GM21390 (cell line): ENCODE data around the gene GTF2H2C_2.
"Not testable (repeated sequence)": the region's sequence is repeated elsewhere in the genome, so short reads cannot be mapped to it uniquely, and the experiment has no call there.

Experiments
- ATAC-seq: cut with Tn5 transposase; IDR thresholded peaks from one replicate; pipeline ENCODE4 v1.9.1; 2021; ENCODE audit not compliant: unreplicated experiment

GTF2H2C_2 gene

DNA sequence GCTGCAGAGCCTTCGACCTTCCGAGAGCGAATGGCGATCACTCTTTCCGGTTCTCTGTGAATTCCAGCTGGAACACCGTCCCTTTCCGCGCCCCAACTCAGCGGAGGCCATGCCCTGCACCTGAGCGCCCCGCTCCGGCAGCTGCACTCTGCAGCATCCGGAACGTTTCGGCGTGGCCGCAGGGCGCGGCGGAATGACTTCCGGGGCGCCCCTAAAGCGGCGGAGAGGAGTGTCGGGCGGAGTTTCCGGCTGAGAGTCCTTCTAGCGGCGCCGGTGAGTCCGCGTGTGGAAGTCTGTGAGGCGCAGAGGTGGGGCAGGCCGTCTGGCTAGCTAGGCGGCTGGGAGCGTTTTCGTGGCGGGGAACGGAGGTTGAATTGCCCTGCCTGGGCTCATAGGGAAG is at the start of gene GTF2H2C_2:
TSS of gene GTF2H2C_2 (plus strand) at position 252 of the 400 bp plus-strand sequence.
- peak; percentile 98 for ATAC-seq

DNA sequence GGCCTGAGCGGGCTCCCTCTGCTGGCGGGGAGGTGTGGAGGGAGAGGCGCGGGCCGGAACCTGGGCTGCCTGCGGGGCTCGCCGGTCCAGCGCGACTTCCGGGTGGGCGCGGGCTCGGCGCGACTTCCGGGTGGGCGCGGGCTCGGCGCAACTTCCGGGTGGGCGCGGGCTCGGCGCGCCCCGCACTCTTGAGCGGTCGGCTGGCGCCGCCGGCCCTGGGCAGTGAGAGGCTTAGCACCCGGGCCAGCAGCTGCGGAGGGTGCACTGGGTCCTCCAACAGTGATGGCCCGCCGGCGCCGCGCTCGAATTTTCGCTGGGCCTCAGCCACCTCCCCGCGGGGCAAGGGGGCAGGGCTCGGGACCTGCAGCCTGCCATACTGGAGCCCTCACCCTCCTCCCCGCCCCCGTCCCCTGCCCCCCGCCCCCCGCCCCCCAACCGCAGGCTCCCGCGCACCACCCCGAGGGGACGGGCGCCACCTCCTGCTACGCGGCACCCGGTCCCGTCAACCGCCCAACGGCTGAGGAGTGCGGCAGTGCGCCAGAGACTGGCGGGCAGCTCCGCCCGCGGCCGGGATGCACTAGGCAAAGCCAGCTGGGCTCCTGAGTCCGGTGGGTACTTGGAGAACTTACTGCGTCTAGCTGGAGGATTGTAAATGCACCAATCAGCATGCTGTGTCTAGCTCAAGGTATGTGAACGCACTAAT is 14.0 kb upstream of the GTF2H2C_2 start:
- ATAC-seq: not testable (repeated sequence)

DNA sequence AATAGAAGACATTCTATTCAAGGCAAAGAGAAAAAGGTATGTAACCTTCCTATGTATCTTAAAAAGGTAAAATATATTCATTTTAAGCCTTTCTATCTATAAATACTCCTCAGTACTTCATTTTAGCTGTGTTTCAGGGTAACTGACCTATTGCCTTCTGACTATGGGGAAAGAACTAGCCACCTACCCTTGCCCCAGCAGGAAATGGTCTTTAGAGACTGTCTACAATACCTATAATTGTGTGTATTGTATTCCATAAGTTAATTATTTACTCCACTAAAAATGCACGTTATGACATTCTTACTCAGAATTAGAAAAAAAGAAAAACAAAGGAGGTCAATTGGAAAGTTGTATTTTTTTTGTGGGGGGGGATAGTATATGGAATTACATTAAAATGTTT is 6.2 kb downstream of the GTF2H2C_2 start:
- not testable (repeated sequence) for ATAC-seq

DNA sequence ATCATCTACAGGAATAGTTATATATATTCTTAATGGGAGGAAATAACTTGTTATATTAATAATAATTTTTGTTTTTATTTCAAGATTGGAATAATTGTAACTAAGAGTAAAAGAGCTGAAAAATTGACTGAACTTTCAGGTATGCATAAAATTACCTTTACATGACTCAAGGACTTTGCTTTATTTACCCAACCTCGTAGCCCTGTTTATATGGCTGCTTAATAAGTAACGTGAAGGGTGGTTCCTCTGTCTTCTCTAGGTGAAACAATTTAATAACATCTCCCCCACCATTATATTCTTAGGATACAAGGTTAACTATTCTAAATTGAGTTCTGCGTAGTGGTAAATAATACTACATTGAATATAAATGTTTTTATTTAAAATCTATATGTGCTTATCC is 8.0 kb downstream of the GTF2H2C_2 start:
- not testable (repeated sequence) for ATAC-seq

DNA sequence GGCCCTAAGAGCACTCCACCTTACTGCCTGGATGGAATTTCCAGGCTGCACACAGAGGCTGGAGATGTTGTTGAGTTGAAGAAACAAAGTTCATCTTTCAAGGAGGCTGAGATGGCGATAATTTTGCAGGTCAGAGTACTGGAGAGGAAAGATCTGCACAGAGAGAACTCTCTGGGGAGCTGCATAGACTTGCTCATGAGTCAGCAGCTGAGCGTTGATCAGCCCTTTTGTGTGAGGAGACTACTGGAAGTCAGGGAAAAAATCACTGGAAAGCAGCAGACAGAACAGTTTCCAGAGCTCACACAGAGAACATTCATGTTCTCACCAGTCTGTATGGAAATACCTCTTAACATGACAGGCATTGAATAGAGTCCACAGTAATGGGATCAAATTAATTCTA is 23.4 kb downstream of the GTF2H2C_2 start:
- ATAC-seq: not testable (repeated sequence)

DNA sequence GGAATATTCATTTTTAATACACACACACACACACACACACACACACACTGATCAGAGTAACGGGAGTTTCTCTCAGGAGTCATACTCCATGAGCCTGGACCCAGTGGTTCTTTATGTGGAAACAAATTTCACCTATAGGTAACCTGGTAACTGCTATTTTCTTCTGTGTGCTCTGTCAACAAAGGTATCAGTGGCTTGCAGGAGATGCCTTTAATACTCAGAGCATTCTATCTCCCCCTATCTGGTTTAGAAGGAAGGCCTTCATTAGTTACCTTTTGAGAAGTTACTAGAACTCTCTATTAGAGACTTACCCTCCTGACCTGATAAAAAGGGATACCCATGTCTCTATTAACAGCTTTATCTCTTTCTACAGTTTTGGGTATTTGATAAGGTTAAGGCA is 34.4 kb downstream of the GTF2H2C_2 start:
- not testable (repeated sequence) for ATAC-seq

DNA sequence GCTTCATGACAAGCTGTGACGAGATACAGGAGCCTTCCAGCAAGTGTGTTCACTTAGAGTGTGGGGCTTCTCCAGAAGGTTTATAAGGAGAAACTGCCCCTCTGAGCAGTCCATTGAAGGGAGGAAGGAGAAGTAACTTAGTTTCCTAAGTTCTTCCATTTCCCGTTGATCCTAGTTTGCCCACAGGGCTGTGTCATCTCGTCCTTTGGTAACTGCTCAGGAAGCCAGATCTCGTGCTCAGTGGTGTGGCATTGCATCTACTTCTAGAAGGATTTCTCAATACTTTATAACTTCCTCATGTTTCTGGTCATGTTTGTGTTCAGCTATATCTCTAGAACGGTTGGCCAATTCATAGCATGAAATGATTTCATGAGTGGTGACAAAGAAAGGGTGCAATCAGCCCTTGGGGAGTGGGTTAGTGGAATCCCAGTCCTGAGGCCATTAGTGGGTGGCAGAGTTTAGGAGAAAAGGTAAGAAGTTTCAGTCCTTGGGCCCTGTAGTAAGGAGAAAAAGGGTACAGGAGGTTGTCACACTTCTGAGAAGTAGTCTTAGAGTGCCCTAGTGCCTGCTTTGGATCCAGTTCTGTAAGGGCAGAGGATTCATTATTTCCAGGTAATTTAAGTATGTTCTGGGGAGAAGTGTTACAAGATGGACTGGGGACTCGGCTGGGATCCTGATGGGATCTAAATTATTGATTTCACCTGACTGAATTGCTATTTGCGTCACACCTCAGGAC is 36.2 kb downstream of the GTF2H2C_2 start:
- ATAC-seq: not testable (repeated sequence)

DNA sequence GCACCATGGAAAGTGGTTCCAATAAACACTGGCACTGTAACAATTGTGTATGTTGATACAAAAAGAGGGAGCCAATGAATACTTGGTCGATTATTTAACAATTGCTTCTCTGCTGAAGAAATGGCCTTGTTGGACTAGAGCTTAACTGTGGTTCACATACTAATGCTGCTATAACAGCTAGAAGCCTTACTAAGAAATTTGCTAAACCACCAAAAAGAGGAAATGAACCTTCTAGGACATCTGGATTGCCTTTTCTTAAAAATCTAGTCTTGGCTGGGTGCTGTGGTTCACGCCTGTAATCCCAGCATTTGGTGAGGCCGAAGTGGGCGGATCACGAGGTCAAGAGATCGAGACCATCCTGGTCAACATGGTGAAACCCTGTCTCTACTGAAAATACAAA is 41.9 kb downstream of the GTF2H2C_2 start:
- peak; percentile 88 for ATAC-seq

DNA sequence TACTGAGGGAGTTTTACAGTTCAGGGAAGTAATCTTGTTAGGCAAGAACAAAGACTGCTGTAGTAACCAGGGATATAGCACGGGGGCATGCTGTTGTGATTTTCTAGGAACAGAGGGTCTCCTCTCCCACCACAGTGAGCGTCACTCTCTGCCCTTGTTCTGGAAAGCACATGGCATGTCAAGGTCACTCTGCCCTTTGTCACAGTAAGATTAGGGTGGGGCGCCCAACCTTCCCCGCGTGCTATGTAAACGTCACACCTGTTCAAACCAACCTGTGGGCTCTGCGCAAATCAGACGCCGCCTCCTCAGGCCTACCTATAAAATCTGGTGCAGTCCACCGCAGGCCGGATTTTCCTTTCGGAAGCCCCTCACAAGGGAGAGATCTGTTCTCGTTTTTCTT is 44.0 kb downstream of the GTF2H2C_2 start:
- not testable (repeated sequence) for ATAC-seq

DNA sequence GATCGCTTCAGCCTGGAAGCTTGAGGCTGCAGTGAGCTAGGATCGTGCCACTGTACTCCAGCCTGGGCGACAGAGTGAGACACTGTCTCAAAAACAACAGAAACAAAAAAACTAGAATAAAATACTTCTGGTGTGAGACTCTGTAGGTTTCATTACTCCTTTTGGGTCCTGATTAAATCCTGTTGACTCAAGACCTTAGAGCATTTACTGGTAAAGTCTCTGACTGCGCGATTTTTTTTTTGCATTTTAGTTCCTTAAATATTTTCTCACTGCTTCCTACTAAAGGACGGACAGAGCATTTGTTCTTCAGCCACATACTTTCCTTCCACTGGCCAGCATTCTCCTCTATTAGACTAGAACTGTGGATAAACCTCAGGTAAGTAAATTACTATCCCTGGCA is 46.8 kb downstream of the GTF2H2C_2 start:
- ATAC-seq: not testable (repeated sequence)

DNA sequence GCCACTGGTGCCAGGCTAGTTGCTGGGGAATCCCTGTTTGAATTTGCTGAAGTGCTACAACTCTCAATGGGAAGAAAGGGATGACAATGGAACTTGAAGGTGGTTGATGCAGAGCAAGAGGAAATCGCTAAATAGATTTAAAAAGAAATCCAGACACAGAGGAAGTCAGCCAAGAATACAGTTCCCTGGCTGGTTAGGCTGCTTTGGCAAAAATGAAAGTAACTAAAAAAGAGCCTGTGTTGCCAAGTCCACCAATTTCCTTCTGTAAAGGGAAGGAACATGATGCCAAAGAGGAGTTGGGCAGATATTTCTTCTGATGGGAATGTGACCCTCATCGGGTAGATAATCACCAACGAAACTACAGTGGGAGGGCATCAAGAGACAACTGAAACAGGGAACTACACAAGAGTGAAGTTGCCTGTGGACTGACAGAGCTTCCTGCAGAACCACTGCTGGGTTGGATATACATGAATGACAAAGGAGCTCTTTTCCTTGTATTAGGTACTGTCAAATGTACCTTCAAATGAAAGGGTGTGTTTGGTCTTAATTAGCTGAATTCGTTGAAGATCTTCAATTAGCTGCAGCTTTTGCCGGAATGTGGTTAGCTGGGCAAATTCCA is 49.0 kb downstream of the GTF2H2C_2 start:
- ATAC-seq: not testable (repeated sequence)

DNA sequence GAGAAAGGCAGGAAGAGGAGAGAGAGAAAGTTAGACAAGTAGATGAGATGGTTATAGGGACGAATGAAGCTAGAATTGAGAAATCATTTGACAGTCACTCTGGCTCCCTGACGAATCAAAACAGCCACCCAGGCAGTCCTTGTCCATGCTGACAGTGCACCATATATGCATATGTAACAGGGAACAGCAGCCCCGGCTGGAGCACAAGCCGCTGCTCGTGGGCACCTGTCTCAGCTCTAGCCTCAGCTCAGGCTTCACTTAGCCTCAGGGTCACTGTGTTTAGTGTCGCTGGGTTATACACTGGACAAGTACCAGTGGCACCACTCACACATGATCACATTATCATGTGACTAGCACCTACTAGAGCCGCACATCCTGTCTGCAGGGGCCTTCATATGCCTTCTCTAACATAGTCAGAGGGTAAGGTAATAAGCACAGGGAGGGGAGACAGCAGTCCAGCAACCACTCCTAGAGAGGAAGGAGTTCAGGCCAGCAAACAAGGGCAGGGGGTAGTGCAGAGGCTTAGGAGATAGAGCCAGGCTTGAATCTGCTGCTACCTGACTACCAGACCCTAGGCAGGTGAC is 54.9 kb downstream of the GTF2H2C_2 start:
- ATAC-seq: not testable (repeated sequence)
